GF-D8 (cell line): ENCODE results near the gene BARX2.

Experiments
- DNase-seq: peaks from one replicate; lab custom pipeline; 2025; lab: John Stamatoyannopoulos, UW

BARX2 gene

GRCh38 chr11:129374081-129374992 lies 1.3 kb upstream of the BARX2 start:
- no peak for DNase-seq

GRCh38 chr11:129374993-129375750 lies 476 bp upstream of the BARX2 start:
- DNase-seq, result no peak

- no peak for DNase-seq
Observed at GRCh38 chr11:129376658-129377341, 1.2 kb downstream of the BARX2 start.

GRCh38 chr11:129377739-129378138 lies 2.1 kb downstream of the BARX2 start:
- DNase-seq, result no peak

- DNase-seq, result no peak
Observed at GRCh38 chr11:129380413-129380812, 4.8 kb downstream of the BARX2 start.

GRCh38 chr11:129382583-129382982 lies 6.9 kb downstream of the BARX2 start:
- no peak for DNase-seq

- DNase-seq, result no peak
Observed at GRCh38 chr11:129383060-129383459, 7.4 kb downstream of the BARX2 start.

GRCh38 chr11:129383502-129383901 lies 7.9 kb downstream of the BARX2 start:
- DNase-seq, result no peak

GRCh38 chr11:129384415-129384814 lies 8.8 kb downstream of the BARX2 start:
- no peak for DNase-seq

- DNase-seq, result no peak
Observed at GRCh38 chr11:129385801-129386200, 10.2 kb downstream of the BARX2 start.

GRCh38 chr11:129386795-129387397 lies 11.2 kb downstream of the BARX2 start:
- DNase-seq, result no peak

- DNase-seq, result no peak
Observed at GRCh38 chr11:129387434-129387833, 11.8 kb downstream of the BARX2 start.

GRCh38 chr11:129388824-129389223 lies 13.2 kb downstream of the BARX2 start:
- no peak for DNase-seq

GRCh38 chr11:129390303-129390821 lies 14.7 kb downstream of the BARX2 start:
- DNase-seq, result no peak

GRCh38 chr11:129391360-129391759 lies 15.7 kb downstream of the BARX2 start:
- no peak for DNase-seq

- no peak for DNase-seq
Observed at GRCh38 chr11:129391821-129392220, 16.2 kb downstream of the BARX2 start.

- DNase-seq, result no peak
Observed at GRCh38 chr11:129392995-129393394, 17.3 kb downstream of the BARX2 start.

GRCh38 chr11:129394709-129395108 lies 19.1 kb downstream of the BARX2 start:
- no peak for DNase-seq

GRCh38 chr11:129395432-129395831 lies 19.8 kb downstream of the BARX2 start:
- no peak for DNase-seq

GRCh38 chr11:129395883-129396282 lies 20.2 kb downstream of the BARX2 start:
- DNase-seq, result no peak

GRCh38 chr11:129396454-129396853 lies 20.8 kb downstream of the BARX2 start:
- no peak for DNase-seq
